ENCODE data around the gene SLC29A1. TPM values are rescaled to one million over a fixed set of nuclear protein-coding genes. Genes with fewer than 3 reads are reported as not detected.

The SLC29A1 gene
- total and polyA plus RNA-seq, 9 of the 15 experiments (the other 6 are each of a cell fraction or from before 2014, with no cell fraction given) = 18.9 to 170 (median 57.7) TPM

DNA sequence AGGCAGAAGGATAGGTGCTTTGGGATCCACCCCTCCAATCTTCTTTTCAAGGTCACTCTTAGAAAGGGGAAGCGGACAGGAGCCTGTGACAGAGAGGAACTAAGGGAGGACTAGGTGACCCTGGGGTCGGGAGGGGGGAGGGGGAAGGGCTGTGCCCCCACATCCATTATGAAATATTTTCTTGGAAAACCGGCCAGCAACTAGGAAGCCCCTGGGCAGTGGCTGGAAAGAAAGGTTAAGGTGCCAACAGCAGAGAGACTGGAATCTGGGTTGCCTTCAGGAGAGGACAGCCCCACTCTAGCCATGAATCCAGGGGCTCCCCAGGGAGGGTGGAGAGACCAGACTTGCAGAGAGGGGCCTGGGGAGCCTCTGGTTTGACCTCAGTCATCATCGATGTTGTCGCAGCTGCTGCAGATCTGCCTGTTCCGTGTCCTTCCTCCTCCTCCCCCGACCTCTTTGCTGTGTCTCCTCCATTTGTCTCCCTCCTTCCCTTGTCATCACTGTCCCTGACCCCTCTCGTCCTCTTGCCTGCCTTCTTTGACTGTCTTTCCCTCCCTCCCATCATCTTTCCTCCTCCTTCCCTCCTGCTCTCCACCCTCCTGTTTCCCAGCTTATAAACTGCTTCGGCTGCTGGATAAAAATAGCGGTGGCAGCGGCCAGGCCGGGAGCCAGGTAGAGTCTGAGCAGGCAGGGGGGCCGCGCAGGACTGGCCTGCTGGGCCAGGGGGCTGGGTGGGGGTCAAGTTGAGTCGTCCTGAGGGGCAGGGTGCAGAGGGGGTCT, 3.2 kb downstream of the SLC29A1 start (continued):
- TF ChIP-seq ZKSCAN3 (CRISPR knock-in tag; IDR thresholded peaks at IDR 0.05) (no peak), ZNF197 (CRISPR knock-in tag; IDR thresholded peaks at IDR 0.05; ENCODE audit: low read depth) (no peak), KLF13 (tag; IDR thresholded peaks at IDR 0.05; ENCODE audit: borderline replicate concordance, low read depth) (no peak), CBX3 (IDR thresholded peaks at IDR 0.05; ENCODE audit: borderline replicate concordance in 1 of 2, low read length in 2 of 2) (no peak), HDAC2 (IDR thresholded peaks at IDR 0.05) (no peak), ZNF146 (CRISPR knock-in tag; IDR thresholded peaks at IDR 0.05; ENCODE audit: unreplicated experiment) (no peak), TCF7 (IDR thresholded peaks at IDR 0.05; ENCODE audit: borderline replicate concordance) (no peak), HCFC1 (IDR thresholded peaks at IDR 0.05; ENCODE audit: low read depth, low read length) (no peak), PHF21A (IDR thresholded peaks at IDR 0.05; ENCODE audit: borderline replicate concordance, low read depth) (no peak)
- TF ChIP-seq, protein P1, sequence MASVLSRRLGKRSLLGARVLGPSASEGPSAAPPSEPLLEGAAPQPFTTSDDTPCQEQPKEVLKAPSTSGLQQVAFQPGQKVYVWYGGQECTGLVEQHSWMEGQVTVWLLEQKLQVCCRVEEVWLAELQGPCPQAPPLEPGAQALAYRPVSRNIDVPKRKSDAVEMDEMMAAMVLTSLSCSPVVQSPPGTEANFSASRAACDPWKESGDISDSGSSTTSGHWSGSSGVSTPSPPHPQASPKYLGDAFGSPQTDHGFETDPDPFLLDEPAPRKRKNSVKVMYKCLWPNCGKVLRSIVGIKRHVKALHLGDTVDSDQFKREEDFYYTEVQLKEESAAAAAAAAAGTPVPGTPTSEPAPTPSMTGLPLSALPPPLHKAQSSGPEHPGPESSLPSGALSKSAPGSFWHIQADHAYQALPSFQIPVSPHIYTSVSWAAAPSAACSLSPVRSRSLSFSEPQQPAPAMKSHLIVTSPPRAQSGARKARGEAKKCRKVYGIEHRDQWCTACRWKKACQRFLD (CRISPR knock-in tag; IDR thresholded peaks at IDR 0.05) = no peak
- TF ChIP-seq, protein P2, sequence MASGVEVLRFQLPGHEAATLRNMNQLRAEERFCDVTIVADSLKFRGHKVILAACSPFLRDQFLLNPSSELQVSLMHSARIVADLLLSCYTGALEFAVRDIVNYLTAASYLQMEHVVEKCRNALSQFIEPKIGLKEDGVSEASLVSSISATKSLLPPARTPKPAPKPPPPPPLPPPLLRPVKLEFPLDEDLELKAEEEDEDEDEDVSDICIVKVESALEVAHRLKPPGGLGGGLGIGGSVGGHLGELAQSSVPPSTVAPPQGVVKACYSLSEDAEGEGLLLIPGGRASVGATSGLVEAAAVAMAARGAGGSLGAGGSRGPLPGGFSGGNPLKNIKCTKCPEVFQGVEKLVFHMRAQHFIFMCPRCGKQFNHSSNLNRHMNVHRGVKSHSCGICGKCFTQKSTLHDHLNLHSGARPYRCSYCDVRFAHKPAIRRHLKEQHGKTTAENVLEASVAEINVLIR (CRISPR knock-in tag; IDR thresholded peaks at IDR 0.05) = no peak
- TF ChIP-seq, protein P3, sequence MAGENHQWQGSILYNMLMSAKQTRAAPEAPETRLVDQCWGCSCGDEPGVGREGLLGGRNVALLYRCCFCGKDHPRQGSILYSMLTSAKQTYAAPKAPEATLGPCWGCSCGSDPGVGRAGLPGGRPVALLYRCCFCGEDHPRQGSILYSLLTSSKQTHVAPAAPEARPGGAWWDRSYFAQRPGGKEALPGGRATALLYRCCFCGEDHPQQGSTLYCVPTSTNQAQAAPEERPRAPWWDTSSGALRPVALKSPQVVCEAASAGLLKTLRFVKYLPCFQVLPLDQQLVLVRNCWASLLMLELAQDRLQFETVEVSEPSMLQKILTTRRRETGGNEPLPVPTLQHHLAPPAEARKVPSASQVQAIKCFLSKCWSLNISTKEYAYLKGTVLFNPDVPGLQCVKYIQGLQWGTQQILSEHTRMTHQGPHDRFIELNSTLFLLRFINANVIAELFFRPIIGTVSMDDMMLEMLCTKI (IDR thresholded peaks at IDR 0.05; ENCODE audit: partially characterized antibody) = no peak
- TF ChIP-seq, protein P4, sequence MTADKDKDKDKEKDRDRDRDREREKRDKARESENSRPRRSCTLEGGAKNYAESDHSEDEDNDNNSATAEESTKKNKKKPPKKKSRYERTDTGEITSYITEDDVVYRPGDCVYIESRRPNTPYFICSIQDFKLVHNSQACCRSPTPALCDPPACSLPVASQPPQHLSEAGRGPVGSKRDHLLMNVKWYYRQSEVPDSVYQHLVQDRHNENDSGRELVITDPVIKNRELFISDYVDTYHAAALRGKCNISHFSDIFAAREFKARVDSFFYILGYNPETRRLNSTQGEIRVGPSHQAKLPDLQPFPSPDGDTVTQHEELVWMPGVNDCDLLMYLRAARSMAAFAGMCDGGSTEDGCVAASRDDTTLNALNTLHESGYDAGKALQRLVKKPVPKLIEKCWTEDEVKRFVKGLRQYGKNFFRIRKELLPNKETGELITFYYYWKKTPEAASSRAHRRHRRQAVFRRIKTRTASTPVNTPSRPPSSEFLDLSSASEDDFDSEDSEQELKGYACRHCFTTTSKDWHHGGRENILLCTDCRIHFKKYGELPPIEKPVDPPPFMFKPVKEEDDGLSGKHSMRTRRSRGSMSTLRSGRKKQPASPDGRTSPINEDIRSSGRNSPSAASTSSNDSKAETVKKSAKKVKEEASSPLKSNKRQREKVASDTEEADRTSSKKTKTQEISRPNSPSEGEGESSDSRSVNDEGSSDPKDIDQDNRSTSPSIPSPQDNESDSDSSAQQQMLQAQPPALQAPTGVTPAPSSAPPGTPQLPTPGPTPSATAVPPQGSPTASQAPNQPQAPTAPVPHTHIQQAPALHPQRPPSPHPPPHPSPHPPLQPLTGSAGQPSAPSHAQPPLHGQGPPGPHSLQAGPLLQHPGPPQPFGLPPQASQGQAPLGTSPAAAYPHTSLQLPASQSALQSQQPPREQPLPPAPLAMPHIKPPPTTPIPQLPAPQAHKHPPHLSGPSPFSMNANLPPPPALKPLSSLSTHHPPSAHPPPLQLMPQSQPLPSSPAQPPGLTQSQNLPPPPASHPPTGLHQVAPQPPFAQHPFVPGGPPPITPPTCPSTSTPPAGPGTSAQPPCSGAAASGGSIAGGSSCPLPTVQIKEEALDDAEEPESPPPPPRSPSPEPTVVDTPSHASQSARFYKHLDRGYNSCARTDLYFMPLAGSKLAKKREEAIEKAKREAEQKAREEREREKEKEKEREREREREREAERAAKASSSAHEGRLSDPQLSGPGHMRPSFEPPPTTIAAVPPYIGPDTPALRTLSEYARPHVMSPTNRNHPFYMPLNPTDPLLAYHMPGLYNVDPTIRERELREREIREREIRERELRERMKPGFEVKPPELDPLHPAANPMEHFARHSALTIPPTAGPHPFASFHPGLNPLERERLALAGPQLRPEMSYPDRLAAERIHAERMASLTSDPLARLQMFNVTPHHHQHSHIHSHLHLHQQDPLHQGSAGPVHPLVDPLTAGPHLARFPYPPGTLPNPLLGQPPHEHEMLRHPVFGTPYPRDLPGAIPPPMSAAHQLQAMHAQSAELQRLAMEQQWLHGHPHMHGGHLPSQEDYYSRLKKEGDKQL (CRISPR knock-in tag; IDR thresholded peaks at IDR 0.05; ENCODE audit: borderline replicate concordance) = no peak
- TF ChIP-seq, protein P5, sequence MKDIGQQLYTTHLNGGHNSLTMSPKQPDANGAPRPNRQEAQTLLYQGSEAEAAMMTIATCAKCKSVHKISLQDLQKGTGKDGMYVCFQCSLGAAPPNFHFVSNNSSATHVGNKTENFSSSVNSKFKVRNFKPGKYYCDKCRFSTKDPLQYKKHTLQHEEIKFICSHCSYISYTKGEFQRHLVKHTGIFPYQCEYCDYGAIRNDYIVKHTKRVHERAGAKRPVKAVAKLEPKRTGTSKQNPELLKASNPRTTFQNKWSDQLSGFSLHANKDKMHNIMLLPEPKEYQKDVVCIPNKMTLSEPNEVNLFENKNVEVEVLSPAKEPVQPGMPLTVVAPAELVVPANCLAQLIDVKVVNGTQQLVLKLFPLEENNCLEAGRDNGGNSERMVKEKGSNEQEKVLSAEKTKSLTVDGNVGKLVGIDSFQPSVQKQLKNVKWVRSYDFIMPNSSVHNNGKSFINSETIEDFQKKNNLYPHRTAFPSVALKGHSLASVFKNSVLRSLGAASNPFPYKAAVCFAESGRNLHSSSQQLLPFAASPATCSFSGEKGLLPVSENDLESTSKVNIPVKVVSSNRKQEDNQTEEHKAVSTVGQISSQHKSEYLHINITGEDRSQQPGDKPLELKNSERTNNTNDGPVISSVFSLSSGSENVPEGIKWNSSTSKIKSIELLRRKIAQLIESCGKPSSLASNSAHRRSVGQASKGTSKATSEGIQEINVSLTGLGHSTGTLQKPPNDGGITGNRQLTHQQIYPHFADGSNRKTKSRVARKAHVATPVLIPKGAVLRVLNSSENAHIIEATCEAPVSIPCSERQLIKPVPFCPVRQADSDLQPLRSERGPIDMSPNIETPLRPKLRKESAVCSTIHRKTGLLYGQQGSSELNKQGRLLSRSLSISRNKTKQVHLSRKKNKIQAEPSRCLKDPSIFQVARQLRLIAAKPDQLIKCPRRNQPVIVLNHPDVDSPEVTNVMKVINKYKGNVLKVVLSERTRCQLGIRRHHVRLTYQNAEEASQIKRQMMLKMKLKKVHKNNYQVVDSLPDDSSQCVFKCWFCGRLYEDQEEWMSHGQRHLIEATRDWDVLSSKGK (CRISPR knock-in tag; IDR thresholded peaks at IDR 0.05) = no peak
